DMS153 (cell line): Measurements from ENCODE around the gene EVA1A.

Source experiments
- DNase-seq: peaks from one replicate; lab custom pipeline; 2025; lab: John Stamatoyannopoulos, UW

EVA1A gene

GRCh38 chr2:75447176-75447575 lies 113.6 kb downstream of the EVA1A start:
- DNase-seq = no peak
